H1 (cell line): ENCODE data around the gene ITSN1. TPM values are rescaled to one million over a fixed set of nuclear protein-coding genes. Genes with fewer than 3 reads are reported as not detected.

Source experiments
- CTCF ChIA-PET: fragments of 300-600 bp; sonication (Branson Sonifier 250); formaldehyde crosslinking; loops from one replicate; lab custom pipeline; 2021; ENCODE audit not compliant: partially characterized antibody; lab: Charles Lee
- POLR2A ChIA-PET: fragments of 300-600 bp; sonication (Branson Sonifier 250); formaldehyde crosslinking; loops from one replicate; lab custom pipeline; 2021; ENCODE audit warnings: inconsistent platforms; ENCODE audit not compliant: partially characterized antibody; lab: Charles Lee
- DNase-seq, 2 experiments: peaks; one replicate each; pipeline versions ENCODE4 v3.0.0 to v3.0.0-alpha.2; 2010 to 2022; ENCODE audit warnings: low spot score in 2 of 2, low read depth in 1 of 2, mixed read lengths in 1 of 2
- FAIRE-seq: peaks from 2 replicates; lab custom pipeline; 2011; peaks lifted over from hg19 to GRCh38; lab: Jason Lieb, UNC
- H2AFZ ChIP-seq: 2 replicates; pipeline ENCODE4 v1.8.1; 2012; ENCODE audit warnings: low read length, inconsistent platforms
- H2AK5ac ChIP-seq: 2 replicates; pipeline ENCODE4 v1.6.1; 2013; ENCODE audit warnings: low read depth, low read length
- H2BK120ac ChIP-seq: replicated peaks from 2 replicates; pipeline ENCODE3; 2013; ENCODE audit warnings: low read depth, low read length, inconsistent platforms
- H2BK12ac ChIP-seq: 2 replicates; pipeline ENCODE4 v1.6.1; 2013; ENCODE audit warnings: low read depth, low read length
- H2BK15ac ChIP-seq: 2 replicates; pipeline ENCODE4 v1.6.1; 2013; ENCODE audit warnings: low read length
- H2BK20ac ChIP-seq: 2 replicates; pipeline ENCODE4 v1.6.1; 2013; ENCODE audit warnings: low read length
- H2BK5ac ChIP-seq: 2 replicates; pipeline ENCODE4 v1.6.1; 2013; ENCODE audit warnings: low read depth, low read length
- H3K14ac ChIP-seq: 2 replicates; pipeline ENCODE4 v1.6.1; 2013; ENCODE audit warnings: inconsistent platforms; ENCODE audit not compliant: insufficient read length
- H3K18ac ChIP-seq: 2 replicates; pipeline ENCODE4 v1.6.1; 2013; ENCODE audit warnings: low read length; ENCODE audit errors: extremely low read depth
- H3K23ac ChIP-seq: 2 replicates; pipeline ENCODE4 v1.6.1; 2013; ENCODE audit warnings: inconsistent platforms; ENCODE audit not compliant: insufficient read length
- H3K23me2 ChIP-seq: 2 replicates; pipeline ENCODE4 v1.6.1; 2013; ENCODE audit warnings: low read depth, low read length
- H3K27ac ChIP-seq: 2 replicates; pipeline ENCODE4 v1.6.1; 2011; ENCODE audit warnings: low read depth, low read length, inconsistent platforms
- H3K27me3 ChIP-seq, 4 experiments: replicated peaks in 1 of 4; 1 replicate in 1 of 4; 2 replicates in 3 of 4; pipeline versions ENCODE4 v1.6.1 to v1.8.1; 2011 to 2013; ENCODE audit warnings: low read length in 3 of 4, mild to moderate bottlenecking in 3 of 4, inconsistent platforms in 2 of 4, mixed read lengths in 2 of 4, moderate library complexity in 1 of 4; ENCODE audit not compliant: control insufficient read depth in 3 of 4, insufficient read depth in 3 of 4; ENCODE audit errors: extremely low read depth in 1 of 4
- H3K36me3 ChIP-seq, 4 experiments: 2 replicates each; pipeline versions ENCODE4 v1.6.1 to v1.8.1; 2011 to 2013; ENCODE audit warnings: mild to moderate bottlenecking in 4 of 4, low read length in 3 of 4, moderate library complexity in 2 of 4, control low read depth in 1 of 4, inconsistent platforms in 1 of 4; ENCODE audit not compliant: insufficient read depth in 4 of 4, control insufficient read depth in 2 of 4
- H3K4ac ChIP-seq: replicated peaks from 2 replicates; pipeline ENCODE3; 2013; ENCODE audit warnings: low read length, low read depth, mixed read lengths, inconsistent platforms; ENCODE audit not compliant: insufficient read length
- H3K4me1 ChIP-seq, 4 experiments: replicated peaks in 1 of 4; 1 replicate in 1 of 4; 2 replicates in 3 of 4; pipeline versions ENCODE4 v1.6.1 to v1.8.1; 2011 to 2013; ENCODE audit warnings: low read length in 3 of 4, inconsistent platforms in 2 of 4, mixed read lengths in 1 of 4; ENCODE audit not compliant: insufficient read depth in 4 of 4, control insufficient read depth in 3 of 4
- H3K4me2 ChIP-seq, 2 experiments: 2 replicates each; pipeline versions ENCODE4 v1.6.1 to v1.8.1; 2011 to 2013; ENCODE audit warnings: low read depth in 2 of 2, low read length in 2 of 2, control low read depth in 1 of 2, inconsistent platforms in 1 of 2, mild to moderate bottlenecking in 1 of 2; ENCODE audit not compliant: insufficient read depth in 1 of 2
- H3K4me3 ChIP-seq, 4 experiments: fragments of 200-600, 300-600 bp in 1 of 4; sonication (generic), shearing (Covaris generic), sonication (Bioruptor Twin) in 1 of 4; 2 replicates each; pipeline versions ENCODE4 v1.5.1 to v1.8.1; 2011 to 2016; ENCODE audit warnings: low read length in 4 of 4, low read depth in 3 of 4, control low read depth in 2 of 4, inconsistent platforms in 2 of 4, mild to moderate bottlenecking in 2 of 4, mixed read lengths in 1 of 4, moderate library complexity in 1 of 4; ENCODE audit not compliant: insufficient read depth in 2 of 4; ENCODE audit errors: extremely low read depth in 1 of 4
- H3K56ac ChIP-seq: replicated peaks from 2 replicates; pipeline ENCODE3; 2013; ENCODE audit warnings: low read depth, mild to moderate bottlenecking, mixed read lengths, low read length, inconsistent platforms; ENCODE audit not compliant: insufficient read length
- H3K79me1 ChIP-seq: 2 replicates; pipeline ENCODE4 v1.6.1; 2013; ENCODE audit warnings: low read depth, low read length, control low read depth
- H3K79me2 ChIP-seq, 2 experiments: 2 replicates each; pipeline versions ENCODE4 v1.6.1 to v1.8.1; 2012 to 2013; ENCODE audit warnings: low read length in 2 of 2, mild to moderate bottlenecking in 2 of 2, inconsistent platforms in 1 of 2; ENCODE audit not compliant: insufficient read depth in 2 of 2, control insufficient read depth in 1 of 2
- H3K9ac ChIP-seq, 4 experiments: replicated peaks in 1 of 4; 1 replicate in 1 of 4; 2 replicates in 3 of 4; pipeline versions ENCODE4 v1.6.1 to v1.8.1; 2011 to 2013; ENCODE audit warnings: low read depth in 3 of 4, low read length in 3 of 4, control low read depth in 2 of 4, mild to moderate bottlenecking in 2 of 4, moderate library complexity in 2 of 4, inconsistent platforms in 1 of 4; ENCODE audit errors: extremely low read depth in 1 of 4
- H3K9me3 ChIP-seq, 2 experiments: 2 replicates each; pipeline versions ENCODE4 v1.6.1 to v1.8.1; 2012 to 2013; ENCODE audit warnings: mild to moderate bottlenecking in 2 of 2, moderate library complexity in 2 of 2, control low read depth in 1 of 2, inconsistent platforms in 1 of 2, low read depth in 1 of 2, low read length in 1 of 2, mixed read lengths in 1 of 2; ENCODE audit not compliant: insufficient read depth in 2 of 2
- H4K20me1 ChIP-seq, 2 experiments: replicated peaks in 1 of 2; 2 replicates each; pipeline versions ENCODE3 to v1.8.1; 2011 to 2013; ENCODE audit warnings: inconsistent platforms in 2 of 2, low read length in 2 of 2, mild to moderate bottlenecking in 1 of 2; ENCODE audit not compliant: insufficient read depth in 2 of 2, control insufficient read depth in 1 of 2
- H4K5ac ChIP-seq: 2 replicates; pipeline ENCODE4 v1.6.1; 2013; ENCODE audit warnings: low read length, low read depth, mixed read lengths, inconsistent platforms; ENCODE audit not compliant: insufficient read length
- H4K8ac ChIP-seq: 2 replicates; pipeline ENCODE4 v1.8.0; 2013; ENCODE audit warnings: mild to moderate bottlenecking, moderate library complexity, low read length, inconsistent platforms; ENCODE audit not compliant: insufficient read depth; ENCODE audit errors: extremely low read depth
- H4K91ac ChIP-seq: replicated peaks from 2 replicates; pipeline ENCODE3; 2013; ENCODE audit warnings: low read length, mixed read lengths, inconsistent platforms; ENCODE audit not compliant: insufficient read length
- GABPA ChIP-seq: IDR thresholded peaks from 2 replicates; pipeline ENCODE4 v1.6.1; 2011; ENCODE audit warnings: mild to moderate bottlenecking, low read length, moderate library complexity, borderline replicate concordance; ENCODE audit not compliant: insufficient read depth
- HDAC6 ChIP-seq: IDR thresholded peaks from one replicate; pipeline ENCODE4 v1.7.1; 2012; ENCODE audit warnings: low read depth, mild to moderate bottlenecking, inconsistent platforms, low read length, moderate library complexity
- POLR2A ChIP-seq, 2 experiments: IDR thresholded peaks; 1 replicate in 1 of 2; 2 replicates in 1 of 2; pipeline ENCODE4 v1.6.1; 2011; ENCODE audit warnings: low read depth in 2 of 2, low read length in 2 of 2, mild to moderate bottlenecking in 2 of 2; ENCODE audit errors: control extremely low read depth in 1 of 2
- RAD21 ChIP-seq, 2 experiments: IDR thresholded peaks in 1 of 2; conservative IDR thresholded peaks in 1 of 2; 2 replicates each; pipeline ENCODE4 v1.6.1; 2011; ENCODE audit warnings: low read depth in 2 of 2, low read length in 2 of 2, improper control_type of control experiment in 1 of 2, inconsistent platforms in 1 of 2, mild to moderate bottlenecking in 1 of 2, moderate library complexity in 1 of 2
- RFX5 ChIP-seq: IDR thresholded peaks from 2 replicates; pipeline ENCODE4 v1.6.1; 2011; ENCODE audit warnings: low read depth, low read length, improper control_type of control experiment, borderline replicate concordance
- RXRA ChIP-seq: IDR thresholded peaks from 2 replicates; pipeline ENCODE4 v1.6.1; 2011; ENCODE audit warnings: low read depth, mild to moderate bottlenecking, low read length, moderate library complexity; ENCODE audit not compliant: insufficient read depth
- SIN3A ChIP-seq, 2 experiments: IDR thresholded peaks in 1 of 2; conservative IDR thresholded peaks in 1 of 2; 2 replicates each; pipeline ENCODE4 v1.6.1; 2011 to 2012; ENCODE audit warnings: low read length in 2 of 2, improper control_type of control experiment in 1 of 2, low read depth in 1 of 2, mild to moderate bottlenecking in 1 of 2
- SP4 ChIP-seq: IDR thresholded peaks from 2 replicates; pipeline ENCODE4 v1.6.1; 2012; ENCODE audit warnings: low read length, inconsistent platforms
- SRF ChIP-seq: IDR thresholded peaks from 2 replicates; pipeline ENCODE4 v1.6.1; 2011; ENCODE audit warnings: mild to moderate bottlenecking, low read depth, low read length, moderate library complexity
- ZNF274 ChIP-seq: IDR thresholded peaks from 2 replicates; pipeline ENCODE4 v1.7.0; 2012; ENCODE audit warnings: low read length, borderline replicate concordance; ENCODE audit errors: extremely low read depth
- WGBS, 2 experiments: shearing (Covaris generic) in 1 of 2; methylation state at CpG; one replicate each; pipeline versions ENCODE4 v1.1.6 to v1.1.7; 2013 to 2015; ENCODE audit warnings: low lambda C conversion rate in 2 of 2, mixed read lengths in 2 of 2, inconsistent platforms in 1 of 2, low coverage in 1 of 2, missing lambda C conversion rate in 1 of 2; ENCODE audit not compliant: insufficient replicate concordance in 2 of 2, insufficient coverage in 1 of 2, insufficient read length in 1 of 2; ENCODE audit errors: extremely low coverage in 1 of 2, missing lambda C conversion rate in 1 of 2; 5-methylcytosine and 5-hydroxymethylcytosine counted together
- polyA plus RNA-seq, 7 experiments: library from polyadenylated mRNA; depleted of rRNA in 3 of 7; stranded (reverse) in 5 of 7; unstranded in 2 of 7; fragments of >200 nt in 5 of 7; fragments of 200-250 nt in 2 of 7; gene quantifications; 1 replicate in 5 of 7; 2 replicates in 1 of 7; 4 replicates in 1 of 7; pipeline versions ENCODE4 v1.2.1 to v1.2.3, GENCODE V29; 2011 to 2013; ENCODE audit warnings: missing spikeins in 2 of 7, mixed read lengths in 2 of 7
- total RNA-seq: library from RNA; stranded (reverse); fragmentation: NEBNext Ultra II Directional; extraction: Animal tissue kit (Norgen Biotek cat#: 25700); gene quantifications from 2 replicates; pipeline ENCODE4 v1.2.1, GENCODE V29; 2021
- TF ChIP-seq, protein P1 (sequence below), 3 experiments: IDR thresholded peaks; 1 replicate in 2 of 3; 2 replicates in 1 of 3; pipeline versions ENCODE4 v1.5.1 to v1.6.1; 2011; ENCODE audit warnings: low read length in 3 of 3, mild to moderate bottlenecking in 3 of 3, inconsistent platforms in 2 of 3, low read depth in 1 of 3, moderate library complexity in 1 of 3; ENCODE audit not compliant: insufficient read depth in 1 of 3; ENCODE audit errors: control extremely low read depth in 1 of 3

The ITSN1 gene
- total and polyA plus RNA-seq, 2 of the 8 experiments (the other 6 are each of a cell fraction or from before 2014, with no cell fraction given) = 60.8 to 78.1 TPM

DNA sequence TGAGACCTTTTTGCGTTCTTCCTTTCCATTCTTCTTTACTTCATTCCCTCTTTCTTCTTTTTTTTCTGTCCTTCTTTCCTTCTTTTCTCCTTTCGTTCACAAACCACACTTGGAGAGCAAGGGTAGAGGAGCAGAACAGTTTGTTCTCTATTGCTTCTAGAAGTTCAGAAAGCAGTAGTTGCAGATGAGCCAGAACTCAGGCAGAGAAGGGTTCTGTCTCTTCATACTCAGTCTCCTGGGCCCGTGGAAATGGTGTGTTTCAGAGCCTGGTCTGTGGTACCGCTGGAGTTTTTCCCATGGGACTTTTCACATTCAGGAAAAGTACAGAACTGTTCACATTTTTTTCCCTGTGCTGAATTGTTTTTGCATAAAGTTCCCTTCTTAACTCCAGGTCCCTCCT, 186.3 kb downstream of the ITSN1 start:
- H3K27ac ChIP-seq = no peak overlapping the region
- no peaks in the 10 kb centered on the region for H3K79me2 ChIP-seq
- no peak overlapping the region for H2BK120ac ChIP-seq
- no peak overlapping the region for H4K91ac ChIP-seq
- no peak overlapping the region for H2BK12ac ChIP-seq
- no peak overlapping the region for H4K8ac ChIP-seq
- no peak for DNase-seq
- no peak for FAIRE-seq
- H3K18ac ChIP-seq = no peak overlapping the region
- 87 to 100% methylated on average over 1 to 4 of the region's 4 CpGs for WGBS, 2 experiments
- H4K5ac ChIP-seq = no peak overlapping the region
- no peak overlapping the region for H3K9ac ChIP-seq
- H3K14ac ChIP-seq = no peak overlapping the region
- H2AK5ac ChIP-seq = no peak overlapping the region
- H3K79me1 ChIP-seq = no peaks in the 10 kb centered on the region
- no peak overlapping the region for H2BK20ac ChIP-seq
- ChIA-PET CTCF (interaction anchor here (1.0 kb wide), 1 partner anchor 11 kb away, joined by 3 read pairs; no protein-coding TSS in a partner anchor), POLR2A (no interaction called here)
- no peaks in the 10 kb centered on the region for H3K4me1 ChIP-seq
- no peak overlapping the region for H3K4ac ChIP-seq
- H3K56ac ChIP-seq = no peak overlapping the region
- no peak overlapping the region for H3K4me2 ChIP-seq
- H2BK5ac ChIP-seq = no peak overlapping the region
- H2AFZ ChIP-seq = no peak overlapping the region
- H3K23me2 ChIP-seq = no peaks in the 10 kb centered on the region
- peaks cover 5 to 22% (median 13%) of the 10 kb centered on the region in 4 experiments; a peak in 7 of 8 replicates for H3K36me3 ChIP-seq
- H3K4me3 ChIP-seq = no peak overlapping the region
- peaks cover 0 to 2% of the 10 kb centered on the region in 2 experiments for H4K20me1 ChIP-seq
- H3K9me3 ChIP-seq = no peaks in the 10 kb centered on the region
- no peak overlapping the region for H3K23ac ChIP-seq
- no peaks in the 10 kb centered on the region for H3K27me3 ChIP-seq
- no peak overlapping the region for H2BK15ac ChIP-seq
- no peak for TF ChIP-seq SRF
- no peak for TF ChIP-seq RXRA
- no peak for TF ChIP-seq HDAC6
- TF ChIP-seq SP4 = no peak
- TF ChIP-seq, protein P1, sequence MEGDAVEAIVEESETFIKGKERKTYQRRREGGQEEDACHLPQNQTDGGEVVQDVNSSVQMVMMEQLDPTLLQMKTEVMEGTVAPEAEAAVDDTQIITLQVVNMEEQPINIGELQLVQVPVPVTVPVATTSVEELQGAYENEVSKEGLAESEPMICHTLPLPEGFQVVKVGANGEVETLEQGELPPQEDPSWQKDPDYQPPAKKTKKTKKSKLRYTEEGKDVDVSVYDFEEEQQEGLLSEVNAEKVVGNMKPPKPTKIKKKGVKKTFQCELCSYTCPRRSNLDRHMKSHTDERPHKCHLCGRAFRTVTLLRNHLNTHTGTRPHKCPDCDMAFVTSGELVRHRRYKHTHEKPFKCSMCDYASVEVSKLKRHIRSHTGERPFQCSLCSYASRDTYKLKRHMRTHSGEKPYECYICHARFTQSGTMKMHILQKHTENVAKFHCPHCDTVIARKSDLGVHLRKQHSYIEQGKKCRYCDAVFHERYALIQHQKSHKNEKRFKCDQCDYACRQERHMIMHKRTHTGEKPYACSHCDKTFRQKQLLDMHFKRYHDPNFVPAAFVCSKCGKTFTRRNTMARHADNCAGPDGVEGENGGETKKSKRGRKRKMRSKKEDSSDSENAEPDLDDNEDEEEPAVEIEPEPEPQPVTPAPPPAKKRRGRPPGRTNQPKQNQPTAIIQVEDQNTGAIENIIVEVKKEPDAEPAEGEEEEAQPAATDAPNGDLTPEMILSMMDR (IDR thresholded peaks at IDR 0.05; ENCODE audit: control extremely low read depth in 1 of 3, insufficient read depth in 1 of 3, low read depth in 1 of 3, low read length in 3 of 3) = no peak
- no peak for TF ChIP-seq ZNF274
- TF ChIP-seq RAD21 (IDR thresholded peaks at IDR 0.05 in 1 of 2, conservative IDR thresholded peaks at IDR 0.05 in 1 of 2; ENCODE audit: low read depth in 2 of 2, low read length in 2 of 2) = no peak
- TF ChIP-seq GABPA = no peak
- TF ChIP-seq SIN3A (conservative IDR thresholded peaks at IDR 0.05 in 1 of 2, IDR thresholded peaks at IDR 0.05 in 1 of 2; ENCODE audit: low read depth in 1 of 2, low read length in 2 of 2) = no peak
- no peak for TF ChIP-seq POLR2A (IDR thresholded peaks at IDR 0.05; ENCODE audit: control extremely low read depth in 1 of 2, low read depth in 2 of 2, low read length in 2 of 2)
- no peak for TF ChIP-seq RFX5
